Stimulated activated CD4-positive, alpha-beta T cell treated with anti-CD3 and anti-CD28 coated beads, Interleukin-2, amount 100 ng/mL, for 24 hours (primary cell): Measurements from ENCODE around the gene TMEM263.
"Not testable (repeated sequence)": the region's sequence is repeated elsewhere in the genome, so short reads cannot be mapped to it uniquely, and the experiment has no call there.

ENCODE experiments used
- DNase-seq, 2 donors: peaks; one replicate each; pipeline ENCODE4 v3.0.0-alpha.2; 2020

The TMEM263 gene

DNA sequence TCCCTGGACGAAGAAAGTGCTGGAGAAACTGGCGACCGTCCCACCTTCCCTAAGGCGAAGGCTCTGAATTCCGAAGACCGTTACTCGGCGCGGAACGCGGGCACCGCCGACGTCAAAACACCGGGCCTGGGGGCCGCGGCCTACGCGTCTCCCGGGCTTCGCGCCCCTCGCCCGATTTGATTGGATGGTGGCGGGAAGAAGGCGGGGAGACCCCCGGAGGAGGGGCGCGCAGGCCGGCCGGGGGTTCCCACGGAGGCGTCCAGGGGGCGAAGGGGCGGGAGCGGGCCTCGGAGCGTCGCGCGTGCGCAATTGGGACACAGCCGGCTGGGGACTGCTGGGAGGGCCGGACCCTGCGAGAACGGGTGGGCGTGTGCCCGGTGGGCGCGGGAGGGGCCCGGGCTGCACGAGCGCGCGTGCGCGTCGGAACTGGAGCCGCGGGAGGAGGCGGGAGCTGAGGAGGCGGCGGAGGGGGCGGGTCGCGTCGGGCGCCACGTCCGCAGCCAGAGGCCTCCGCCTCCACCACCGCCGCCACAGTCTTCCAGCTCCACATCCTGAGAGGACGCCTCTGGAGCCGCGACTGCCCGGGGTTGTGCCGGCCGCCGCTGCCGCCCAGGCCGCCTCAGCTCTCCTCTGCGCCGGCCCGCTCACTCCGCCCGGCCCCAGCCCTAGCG, at the start of gene TMEM263:
Gene TMEM263, plus strand, starts transcription at position 531 of the 671 bp plus-strand sequence. CDS start 11,210 bp downstream, outside the sequence.
- DNase-seq = peak; percentile 86 to 89

DNA sequence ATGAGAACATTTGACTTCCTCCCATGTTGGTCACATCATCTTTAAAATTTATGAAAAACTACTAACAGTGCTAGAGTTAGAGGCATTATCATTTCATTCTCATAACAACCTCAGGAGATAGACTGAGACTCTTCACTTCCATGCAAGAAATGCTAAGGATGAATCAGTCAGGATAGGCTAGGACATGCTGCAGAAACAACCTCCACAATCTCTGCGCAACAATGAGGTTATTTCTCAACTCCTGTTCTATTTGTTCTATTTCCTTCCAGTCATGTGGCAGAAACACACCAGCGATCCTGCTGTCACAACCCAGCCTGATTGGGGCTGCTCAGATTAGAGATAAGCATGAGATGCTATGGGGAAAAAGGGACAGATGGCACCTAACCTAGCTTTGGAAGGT, 49.0 kb upstream of the TMEM263 start:
- DNase-seq = no peak

DNA sequence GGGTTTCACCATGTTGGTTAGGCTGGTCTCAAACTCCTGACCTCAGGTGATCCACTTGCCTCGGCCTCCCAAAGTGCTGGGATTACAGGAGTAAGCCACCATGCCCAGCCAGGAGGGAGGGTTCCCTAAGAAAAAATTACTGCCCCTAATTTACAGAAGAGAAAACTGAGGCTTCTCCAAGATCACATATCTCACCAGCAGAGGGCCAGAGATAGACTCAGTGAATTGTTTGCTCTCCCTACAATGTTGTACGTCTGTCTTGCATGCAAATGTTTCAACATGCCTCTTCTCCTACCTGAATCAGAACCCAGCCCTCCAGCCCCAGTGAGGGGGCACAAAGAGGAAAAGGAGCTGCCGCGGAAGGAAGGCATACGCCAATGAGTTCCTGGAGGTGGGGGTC, 48.3 kb upstream of the TMEM263 start:
- DNase-seq = no peak

DNA sequence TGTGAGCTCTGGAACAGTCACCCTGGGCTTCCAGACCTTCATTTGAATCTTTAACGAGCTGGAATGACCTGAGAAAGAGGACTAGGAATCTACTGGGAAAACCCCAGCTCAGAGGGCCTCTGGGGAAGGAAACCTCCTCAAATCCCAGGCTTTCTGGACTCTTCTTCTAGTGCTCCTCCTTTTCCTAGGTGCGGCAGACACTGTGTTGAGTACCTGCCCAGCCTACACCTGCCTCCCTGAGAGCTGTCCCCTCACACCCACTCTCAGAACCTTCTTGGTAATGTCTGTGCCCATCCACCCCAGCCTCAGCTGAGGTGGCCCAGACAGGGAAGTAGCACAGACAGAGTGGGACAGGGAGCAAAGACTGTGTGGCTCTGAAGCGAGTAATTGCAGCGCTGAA, 47.9 kb upstream of the TMEM263 start:
- no peak for DNase-seq

DNA sequence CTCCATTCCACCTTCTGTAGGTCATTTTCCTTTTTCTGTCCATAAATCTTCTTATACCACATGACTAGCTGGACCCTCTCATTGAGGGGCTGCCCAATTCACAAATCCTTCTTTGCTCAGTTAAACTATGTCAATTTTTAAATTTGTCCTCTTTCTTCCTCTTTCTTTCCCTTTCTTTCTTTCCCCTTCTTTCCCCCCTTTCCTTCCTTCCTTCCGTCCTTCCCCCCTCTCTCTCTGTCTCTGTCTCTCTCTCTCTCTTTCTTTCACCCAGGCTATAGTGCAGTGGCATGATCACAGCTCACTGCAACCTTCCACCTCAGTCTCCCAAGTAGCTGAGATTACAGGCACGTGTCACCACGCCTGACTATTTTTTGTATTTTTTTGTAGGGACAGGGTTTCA, 47.1 kb upstream of the TMEM263 start:
- no peak for DNase-seq

DNA sequence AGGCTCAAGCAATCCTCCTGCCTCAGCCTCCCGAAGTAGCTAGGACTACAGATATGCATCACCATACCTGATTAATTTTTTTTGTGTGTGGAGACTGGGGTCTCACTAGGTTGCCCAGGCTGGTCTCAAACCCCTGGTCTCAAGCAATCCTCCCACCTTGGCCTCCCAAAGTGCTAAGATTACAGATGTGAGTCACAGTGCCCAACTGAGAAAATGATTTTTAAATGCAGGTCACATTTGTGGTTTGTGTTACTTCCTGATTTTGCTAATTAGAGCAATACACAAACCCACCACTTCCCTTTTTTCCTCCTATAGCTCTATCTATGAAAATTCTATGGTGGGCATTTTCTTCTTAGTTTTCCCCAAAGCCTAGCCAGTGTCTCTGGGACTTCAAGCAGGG, 45.5 kb upstream of the TMEM263 start:
- DNase-seq = no peak

DNA sequence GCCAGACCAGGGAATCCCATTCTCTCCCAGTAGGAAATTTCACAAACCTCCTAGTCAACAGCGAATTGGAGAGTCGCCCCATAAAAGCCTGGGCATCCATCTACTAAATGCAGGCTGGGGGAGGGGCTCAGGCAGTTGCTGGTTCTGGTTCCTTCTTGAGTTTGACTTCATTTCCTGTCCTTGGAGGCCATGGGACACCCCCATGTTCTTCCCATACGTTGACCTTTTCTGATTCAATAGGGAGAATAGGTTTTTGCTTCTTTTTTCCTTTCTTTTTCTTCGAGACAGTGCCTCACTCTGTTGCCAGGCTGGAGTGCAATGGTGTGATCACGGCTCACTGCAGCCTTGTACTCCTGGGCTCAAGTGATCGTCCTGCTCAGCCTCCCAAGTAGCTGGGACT, 44.1 kb upstream of the TMEM263 start:
- no peak for DNase-seq

DNA sequence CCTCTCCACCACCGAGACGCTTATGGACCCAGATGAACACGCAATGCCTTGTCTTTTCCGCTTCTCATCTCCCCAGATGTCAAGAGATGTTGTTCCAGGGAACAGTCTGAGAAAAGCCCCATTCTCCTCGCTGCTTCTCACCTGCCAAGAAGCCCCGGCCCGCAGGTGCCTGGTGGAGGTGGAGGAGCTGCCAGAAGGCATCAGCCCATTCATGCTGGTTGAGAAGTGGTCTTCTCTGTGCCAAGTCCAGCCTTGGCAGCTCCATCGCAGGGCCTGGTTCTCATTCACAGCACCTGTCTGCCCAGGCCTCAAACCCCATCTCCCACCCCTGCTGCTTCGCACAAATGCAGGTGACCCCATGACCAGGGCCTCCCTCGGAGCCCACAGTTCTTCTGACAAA, 42.3 kb upstream of the TMEM263 start:
- DNase-seq = no peak

DNA sequence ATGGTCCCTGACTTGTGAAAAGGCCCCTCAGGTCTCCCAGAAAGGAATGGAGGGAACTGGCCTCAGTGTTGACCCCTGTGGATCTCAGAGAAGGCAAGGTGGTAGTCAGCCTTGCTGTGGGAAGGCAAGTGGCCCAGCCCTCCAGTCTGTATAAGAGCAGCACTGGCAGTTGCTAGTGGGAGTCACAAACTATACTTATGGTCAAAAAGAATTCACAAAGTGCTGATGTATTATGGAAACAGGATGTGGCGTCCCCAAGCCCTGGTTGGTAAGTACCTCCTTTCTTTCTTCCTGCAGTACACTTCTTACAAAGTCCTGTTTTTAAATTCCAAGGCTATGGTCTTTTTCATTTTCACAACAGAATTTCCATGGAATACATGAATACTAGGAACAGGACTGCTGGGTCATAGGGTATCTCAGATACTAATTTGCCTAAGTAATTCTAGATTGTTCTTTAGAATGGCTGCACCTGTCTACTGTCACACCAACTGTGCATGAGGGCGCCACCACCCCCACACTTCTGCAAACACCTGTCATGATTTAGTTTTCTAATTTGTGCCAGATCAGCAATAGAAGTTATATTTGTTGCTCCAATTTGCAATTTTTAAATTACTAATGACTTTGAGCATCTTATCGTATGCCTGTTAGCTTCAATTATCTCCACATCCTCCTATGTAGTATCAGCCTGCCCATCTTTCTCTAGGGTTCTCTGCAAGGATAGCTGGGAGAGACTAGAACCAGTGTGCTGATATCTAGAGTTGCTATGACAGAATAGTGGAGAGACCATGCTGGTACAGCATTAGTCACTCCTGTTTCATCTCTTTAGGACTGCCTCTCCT, 40.7 kb upstream of the TMEM263 start:
- DNase-seq = peak in 1 of 2 donors; percentile 7

DNA sequence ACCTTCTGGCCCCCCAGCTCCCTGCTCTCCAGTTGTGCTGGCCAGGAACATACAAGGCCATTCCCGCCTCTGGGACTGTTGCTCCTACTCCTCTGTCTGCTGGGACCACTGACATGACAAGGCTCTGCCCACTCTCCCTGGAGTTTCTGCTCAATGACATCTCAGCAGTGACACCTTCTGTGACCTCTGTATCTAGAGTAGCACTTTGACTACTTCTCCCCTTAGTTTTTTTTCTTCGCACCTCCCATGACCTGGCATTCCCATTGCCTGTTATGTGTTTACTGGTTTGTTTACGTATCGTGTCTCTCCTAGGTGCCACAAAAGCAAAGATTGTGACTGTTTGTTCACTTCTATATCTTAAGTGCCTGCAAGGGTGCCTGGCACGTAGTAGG, 40.1 kb upstream of the TMEM263 start:
- DNase-seq = no peak

DNA sequence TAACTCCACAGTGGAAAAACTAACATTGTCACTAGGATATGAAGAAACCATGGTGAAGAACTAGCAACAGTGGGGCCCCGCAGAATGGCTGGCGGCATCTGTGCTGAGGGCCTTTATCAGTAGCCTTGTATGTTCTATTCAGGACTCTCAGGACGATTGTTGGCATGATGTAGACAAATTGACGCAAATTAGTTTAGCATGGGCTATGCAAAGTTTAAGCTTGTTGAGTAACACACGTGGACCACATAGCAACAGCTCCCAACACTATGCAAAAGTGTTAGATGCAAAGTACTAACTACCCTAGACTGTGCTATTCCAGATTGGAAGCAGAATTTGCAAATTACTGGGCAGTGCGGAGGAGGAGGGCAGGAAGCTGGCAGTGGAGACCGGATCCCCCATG, 38.2 kb upstream of the TMEM263 start:
- no peak for DNase-seq

DNA sequence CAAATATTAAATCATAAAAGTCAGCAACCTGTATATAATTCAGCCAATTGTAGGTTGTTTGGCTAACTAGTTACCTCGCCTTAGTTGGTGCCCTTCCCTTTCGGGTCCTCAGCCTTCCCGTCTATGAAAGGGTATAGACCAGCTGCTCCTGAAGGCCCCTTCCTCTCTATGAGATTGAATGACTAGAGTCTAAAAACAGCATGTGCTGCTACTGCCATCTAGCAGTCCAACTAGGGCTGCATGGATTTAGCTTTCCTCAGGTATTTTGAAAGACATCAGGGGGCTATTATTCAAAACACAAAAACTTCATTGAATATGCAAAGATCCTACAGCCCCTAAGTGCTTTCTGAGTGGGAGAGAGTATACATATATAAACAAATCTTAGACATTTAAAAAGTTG, 37.0 kb upstream of the TMEM263 start:
- no peak for DNase-seq

DNA sequence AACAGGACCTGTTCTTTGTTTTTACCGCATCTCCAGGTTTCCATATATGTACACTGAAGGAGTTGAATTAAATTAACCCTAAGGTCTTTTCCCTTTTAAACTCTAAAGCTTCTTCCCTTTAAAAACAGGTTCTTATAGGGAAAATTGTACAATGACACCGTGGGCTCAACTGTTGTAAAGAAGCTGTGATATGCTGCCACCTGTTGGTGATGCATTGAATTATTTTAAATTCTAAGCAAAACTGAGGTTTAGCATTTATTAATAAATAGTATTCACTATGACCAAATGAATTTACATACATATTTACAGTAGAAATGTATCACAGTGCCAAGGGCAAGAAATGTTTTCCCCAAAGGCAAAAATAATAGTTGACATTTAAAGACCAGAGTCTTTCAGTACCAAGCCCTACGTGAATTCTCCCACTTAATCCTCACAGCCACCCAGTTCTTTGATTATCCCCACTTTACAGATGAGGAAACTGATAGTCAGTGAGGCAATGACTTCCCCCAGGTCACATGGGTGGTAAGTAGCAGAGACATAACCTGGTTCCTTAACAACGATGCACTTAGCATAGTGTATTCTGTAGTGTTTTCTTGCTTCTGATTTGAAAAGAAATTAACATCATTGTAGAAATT, 35.7 kb upstream of the TMEM263 start:
- peak in 1 of 2 donors; percentile 24 for DNase-seq

DNA sequence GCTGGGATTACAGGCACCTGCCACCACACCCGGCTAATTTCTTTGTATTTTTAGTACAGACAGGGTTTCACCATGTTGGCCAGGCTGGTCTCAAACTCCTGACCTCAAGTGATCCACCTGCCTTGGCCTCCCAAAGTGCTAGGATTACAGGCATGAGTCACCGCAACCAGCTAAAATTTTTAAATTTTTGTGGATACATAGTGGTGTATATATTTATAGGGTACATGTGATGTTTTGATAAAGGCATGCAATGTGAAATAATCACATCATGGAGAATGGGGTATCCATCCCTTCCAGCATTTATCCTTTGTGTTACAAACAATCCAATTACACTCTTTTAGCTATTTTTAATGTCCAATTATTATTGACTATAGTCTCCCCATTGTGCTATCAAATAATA, 33.7 kb upstream of the TMEM263 start:
- DNase-seq = not testable (repeated sequence)

DNA sequence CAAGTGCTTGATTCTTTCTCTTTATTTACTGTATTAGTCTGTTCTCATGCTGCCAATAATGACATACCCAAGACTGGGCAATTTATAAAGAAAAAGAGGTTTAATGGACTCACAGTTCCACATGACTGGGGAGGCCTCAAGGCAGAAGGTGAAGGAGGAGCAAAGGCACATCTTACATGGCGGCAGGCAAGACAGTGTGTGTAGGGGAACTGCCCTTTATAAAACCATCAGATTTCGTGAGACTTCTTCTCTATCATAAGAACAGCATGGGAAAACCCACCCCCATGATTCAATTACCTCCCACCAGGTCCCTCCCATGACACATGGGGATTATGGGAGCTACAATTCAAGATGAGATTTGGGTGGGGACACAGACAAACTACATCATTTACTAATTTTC, 32.1 kb upstream of the TMEM263 start:
- DNase-seq = not testable (repeated sequence)

DNA sequence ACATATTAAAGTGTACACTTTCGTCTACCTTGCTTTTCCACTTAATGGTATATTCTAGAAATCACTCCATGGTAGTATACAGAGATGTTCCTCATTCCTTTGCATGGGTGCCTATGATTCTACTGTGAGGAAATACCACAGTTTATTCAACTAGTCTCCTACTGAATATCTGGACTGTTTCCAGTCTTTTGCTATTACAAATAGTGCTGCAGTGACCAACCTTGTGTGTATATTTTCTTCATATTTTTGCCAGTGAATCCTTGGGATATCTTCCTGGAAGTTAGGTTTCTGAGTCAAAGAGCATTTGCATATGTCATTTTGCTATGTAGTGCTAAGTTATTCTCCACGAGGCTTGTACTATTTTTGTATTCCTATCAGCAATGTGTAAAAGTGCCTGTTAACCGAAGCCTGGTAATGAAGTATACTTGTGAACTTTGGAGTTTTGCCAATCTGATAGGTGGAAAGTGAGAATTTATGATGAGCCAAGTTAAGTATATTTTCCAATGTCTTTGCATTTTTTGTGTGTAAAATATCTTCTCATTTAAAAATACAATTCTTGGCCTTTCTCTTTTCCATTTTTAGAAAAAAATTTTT, 31.3 kb upstream of the TMEM263 start:
- no peak for DNase-seq

DNA sequence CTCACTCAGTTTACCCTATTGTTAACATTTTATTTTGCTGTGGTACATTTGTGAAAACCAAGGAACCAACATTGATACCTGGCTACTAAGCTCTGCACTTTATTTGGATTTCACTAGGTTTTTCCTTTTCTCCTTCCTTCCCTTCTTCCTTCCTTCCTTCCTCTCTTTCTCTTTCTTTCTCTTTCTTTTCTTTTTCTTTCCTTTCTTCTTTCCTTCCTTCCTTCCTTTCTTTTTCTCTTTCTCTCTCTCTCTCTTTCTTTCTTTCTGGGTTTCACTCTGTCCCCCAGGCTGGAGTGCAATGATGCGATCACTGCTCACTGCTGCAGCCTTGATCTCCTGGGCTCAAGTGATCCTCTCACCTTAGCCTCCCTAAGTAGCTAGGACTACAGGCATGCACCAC, 29.1 kb upstream of the TMEM263 start:
- DNase-seq = no peak

DNA sequence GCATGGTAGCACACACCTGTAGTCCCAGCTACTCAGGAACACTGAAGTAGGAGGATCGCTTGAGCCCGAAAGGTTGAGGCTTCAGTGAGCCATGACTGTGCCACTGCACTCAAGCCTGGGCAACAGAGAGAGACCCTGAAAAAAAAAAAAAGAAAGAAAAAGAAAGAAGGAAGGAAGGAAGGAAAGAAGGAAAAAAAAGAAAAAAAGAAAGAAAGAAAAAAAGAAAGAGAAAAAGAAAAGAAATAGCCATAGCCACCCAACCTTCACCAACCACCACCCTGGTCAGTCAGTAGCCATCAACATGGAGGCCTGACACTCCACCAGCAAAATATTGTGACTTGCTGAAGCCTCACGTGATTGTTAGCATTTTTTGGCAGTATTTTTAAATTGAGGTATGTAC, 21.4 kb upstream of the TMEM263 start:
- no peak for DNase-seq

DNA sequence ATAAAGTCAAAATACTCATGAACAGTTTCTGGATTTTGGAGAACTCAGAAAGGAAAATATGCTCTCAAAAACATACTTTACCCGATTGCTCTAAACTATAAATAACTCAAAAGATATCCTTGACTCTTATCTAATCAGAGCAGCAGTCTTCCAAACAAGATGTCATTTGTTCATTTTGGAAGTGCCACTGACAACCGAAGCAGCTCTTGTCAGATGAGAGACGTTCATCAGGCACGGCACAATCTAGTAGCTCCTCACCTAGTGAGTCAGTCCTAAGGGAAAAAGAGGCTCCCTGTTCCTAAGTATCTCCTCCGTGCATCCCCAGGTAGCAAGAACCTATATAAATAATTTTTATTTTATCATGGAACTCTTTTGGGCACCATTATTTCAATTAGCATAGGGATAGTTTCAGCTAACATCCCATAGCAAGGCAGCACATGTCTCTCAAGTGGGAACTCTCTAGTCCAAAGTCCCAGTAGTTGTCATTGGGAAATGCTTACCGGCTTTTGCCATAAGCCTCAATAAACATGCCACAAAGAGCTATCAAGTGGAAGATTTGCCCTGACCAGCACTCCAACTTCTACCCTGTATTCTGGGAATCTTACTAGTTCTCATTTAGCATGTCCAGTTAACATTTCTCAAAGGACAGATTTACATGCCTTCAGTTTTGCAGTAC, 14.1 kb upstream of the TMEM263 start:
- DNase-seq = no peak

DNA sequence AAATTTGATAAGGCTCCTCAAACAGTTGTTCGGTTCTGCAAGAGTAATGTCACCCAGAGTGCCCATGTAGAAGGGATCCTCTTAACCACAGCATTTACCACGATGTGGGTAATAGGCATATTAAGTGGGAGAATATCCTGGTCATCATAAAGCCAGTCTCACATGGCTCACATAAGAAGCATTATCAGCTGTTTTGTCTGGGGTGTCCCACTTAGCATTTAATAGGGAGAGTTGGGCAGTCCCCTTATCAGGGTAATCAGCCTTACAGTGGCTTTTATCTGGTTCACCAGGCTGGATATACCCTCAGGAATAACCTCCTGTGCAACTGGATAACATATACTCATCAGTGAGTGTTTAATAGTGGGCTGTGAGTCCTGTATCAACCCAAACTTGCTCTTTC, 12.9 kb upstream of the TMEM263 start:
- no peak for DNase-seq

DNA sequence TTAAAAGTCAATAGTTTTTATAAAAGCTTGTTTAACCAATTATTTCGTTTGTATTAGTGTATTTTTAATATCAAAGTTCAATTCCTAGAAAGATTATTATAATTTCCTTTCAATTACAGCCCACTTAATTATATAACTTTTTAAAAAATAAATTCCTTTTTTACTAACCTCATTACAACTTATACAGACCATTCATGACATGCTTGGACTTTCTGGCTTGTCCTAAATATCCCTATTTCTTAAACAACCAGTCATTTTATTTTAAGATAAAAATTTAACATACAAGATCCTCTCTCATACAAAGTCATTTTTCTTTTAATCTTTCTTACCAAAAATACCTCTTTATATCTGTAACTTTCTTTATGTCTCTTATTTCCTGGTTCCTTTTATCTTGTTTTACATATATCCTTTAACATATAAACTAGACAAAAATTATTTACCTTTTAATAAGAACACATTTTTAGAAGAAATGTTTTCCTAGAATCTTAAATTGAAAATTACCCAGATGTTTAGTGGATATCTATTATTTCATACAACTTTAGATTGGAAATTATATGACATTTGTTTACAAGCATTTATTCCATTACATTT, 10.4 kb upstream of the TMEM263 start:
- DNase-seq = no peak

DNA sequence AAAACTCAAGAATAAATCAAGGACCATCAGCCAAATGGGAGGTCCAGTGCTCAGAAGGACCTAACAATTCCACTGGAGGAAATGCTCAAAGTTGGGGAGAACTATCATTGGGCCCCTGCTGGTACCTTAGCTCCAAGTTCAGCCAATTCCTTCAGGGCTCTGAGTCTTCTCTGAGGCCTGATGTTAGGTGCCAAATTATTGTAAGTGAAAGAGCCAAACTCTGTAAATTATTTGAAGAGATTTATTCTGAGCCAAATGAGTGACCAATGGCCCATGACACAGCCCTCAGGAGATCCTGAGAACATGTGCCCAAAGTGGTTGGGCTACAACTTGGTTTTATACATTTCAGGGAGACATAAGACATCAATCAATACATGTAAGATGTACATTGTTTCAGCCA, 8.2 kb upstream of the TMEM263 start:
- DNase-seq = no peak

DNA sequence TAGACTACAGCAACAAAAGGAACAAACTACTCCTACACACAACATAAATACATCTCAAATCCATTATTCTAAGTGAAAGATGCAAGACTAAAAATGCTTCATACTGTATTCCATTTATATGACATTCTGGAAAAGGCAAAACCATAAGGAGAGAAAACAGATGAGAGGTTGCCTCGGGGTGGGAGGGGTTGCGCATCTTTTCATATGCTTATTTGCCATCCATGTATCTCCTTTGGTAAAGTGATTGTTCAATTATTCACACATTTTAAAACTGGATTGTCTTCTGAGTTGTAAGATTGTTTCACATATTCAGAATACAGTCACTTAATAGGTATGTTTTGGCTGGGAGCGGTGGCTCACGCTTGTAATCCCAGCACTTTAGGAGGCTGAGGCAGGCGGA, 5.1 kb upstream of the TMEM263 start:
- DNase-seq = no peak
